ENCODE results near the gene VARS1.

GRCh38 chr6:31827286-31828079 is 31.9 kb upstream of the VARS1 start, which contains the start of gene HSPA1B:
- TF ChIP-seq POLR2A (IDR thresholded peaks at IDR 0.05): peak; percentile 71 to 99
- no peak for TF ChIP-seq CTCF (IDR thresholded peaks at IDR 0.05)

All from lower leg skin (tissue), 3 donors.